NCI-H2227 (cell line): ENCODE results near the gene GEMIN5.
"Not testable (repeated sequence)": the region's sequence is repeated elsewhere in the genome, so short reads cannot be mapped to it uniquely, and the experiment has no call there.

Experiments
- DNase-seq: peaks from one replicate; lab custom pipeline; 2025; ENCODE audit not compliant: unreplicated experiment; lab: John Stamatoyannopoulos, UW

Gene GEMIN5

DNA sequence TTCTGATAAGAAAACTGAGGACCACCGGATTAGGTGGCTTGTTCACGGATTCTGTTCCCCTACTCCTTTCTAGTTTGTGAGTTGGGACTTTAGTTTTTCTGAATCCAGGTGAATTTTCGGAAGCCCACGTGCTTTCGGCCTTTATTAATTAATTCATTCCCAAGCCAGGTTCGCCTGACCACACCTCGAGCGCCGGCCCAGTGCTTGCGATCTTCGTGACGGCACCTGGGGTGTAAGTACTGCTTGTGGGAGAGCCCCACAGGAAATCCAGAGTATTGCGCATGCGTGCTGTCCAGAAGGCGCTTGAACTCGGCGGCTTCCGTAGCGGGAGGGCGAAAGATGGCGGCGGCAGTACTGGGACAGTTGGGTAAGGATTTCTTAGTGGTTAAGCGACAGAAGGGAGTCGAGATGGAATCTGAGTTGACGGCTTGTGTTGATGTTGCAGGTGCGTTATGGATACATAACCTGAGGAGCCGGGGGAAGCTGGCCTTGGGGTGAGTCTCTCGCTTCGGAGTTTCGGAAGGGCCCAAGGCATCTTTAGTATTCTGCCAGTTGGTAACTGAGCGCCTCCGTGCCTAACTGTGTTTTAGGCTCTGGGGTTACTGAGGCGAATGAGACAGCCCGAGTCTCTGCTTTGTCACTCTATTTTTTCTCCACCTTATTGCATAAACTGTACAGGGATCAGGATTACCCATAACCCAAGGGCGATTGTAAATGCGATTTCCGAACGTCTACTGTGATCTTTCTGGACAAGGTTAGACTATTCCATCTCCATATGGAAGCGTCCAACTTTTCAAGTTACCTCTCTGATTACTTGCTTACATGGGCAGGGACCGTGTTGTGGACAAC, 3.0 kb upstream of the GEMIN5 start, which contains the start of gene MRPL22:
TSS of gene MRPL22 (plus strand) at position 302 of the 849 bp plus-strand sequence. CDS start at position 340, 38 bp downstream.
- peak; percentile 93 for DNase-seq

DNA sequence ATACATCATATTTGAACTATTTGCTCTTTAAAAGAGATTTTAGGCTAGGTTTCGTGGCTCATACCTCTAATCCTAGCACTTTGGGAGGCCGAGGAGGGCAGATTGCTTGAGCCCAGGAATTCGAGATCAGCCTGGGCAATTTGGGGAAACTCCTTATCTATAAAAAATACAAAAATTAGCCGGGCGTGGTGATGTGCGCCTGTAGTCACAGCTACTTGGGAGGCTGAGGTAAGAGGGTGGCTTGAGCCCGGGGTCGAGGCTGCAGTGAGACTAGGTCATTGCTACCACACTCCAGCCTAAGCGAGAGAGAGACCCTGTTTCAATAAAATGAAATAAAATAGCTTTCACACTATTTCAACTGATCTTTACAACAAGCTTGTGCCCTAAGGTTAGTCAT, 2.4 kb upstream of the GEMIN5 start:
- DNase-seq: no peak

DNA sequence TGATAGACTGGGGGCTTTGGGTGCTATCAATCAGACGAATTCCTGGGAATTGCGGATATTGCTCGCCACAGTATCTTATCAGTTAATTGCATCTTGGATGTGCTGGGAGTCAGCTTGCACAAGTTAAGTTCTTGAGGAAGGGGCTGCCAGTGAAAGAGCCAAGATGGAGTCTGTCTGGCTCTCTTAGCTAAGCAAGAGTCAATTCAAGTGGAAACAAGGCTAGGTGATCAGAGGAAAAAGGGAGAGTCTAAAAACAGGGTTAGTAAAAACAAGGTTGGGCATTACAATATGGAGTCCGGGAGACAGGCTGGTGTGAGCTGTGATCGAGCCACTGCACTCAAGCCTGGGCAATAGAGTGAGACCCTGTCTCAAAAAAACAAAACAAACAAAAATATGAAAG, 1.4 kb upstream of the GEMIN5 start:
- DNase-seq: not testable (repeated sequence)

DNA sequence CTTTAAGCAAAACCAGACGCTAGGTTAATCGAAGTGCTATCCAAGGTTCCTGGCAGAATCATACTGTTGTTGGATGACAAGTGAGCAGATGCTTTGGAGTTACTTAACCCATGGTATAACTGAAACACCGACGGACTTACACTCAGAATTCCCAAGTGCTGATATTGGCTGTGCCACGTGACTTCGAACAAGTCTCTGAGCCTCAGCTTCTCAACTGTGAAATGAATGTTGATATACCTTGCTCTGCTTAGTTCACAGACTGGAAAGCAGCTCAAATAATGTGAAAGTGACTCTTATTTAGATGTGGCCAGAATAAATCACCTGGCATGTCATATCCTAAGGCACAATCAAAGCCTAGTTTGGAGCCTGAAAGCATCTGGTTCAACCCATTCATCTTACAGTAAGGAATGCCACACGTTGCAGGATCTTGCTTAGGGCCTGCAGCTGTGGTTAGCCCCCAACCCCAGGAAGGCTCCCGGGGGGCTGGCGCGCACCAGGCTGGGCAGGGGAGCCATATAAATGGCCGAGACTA, 759 bp downstream of the GEMIN5 start:
- no peak for DNase-seq

DNA sequence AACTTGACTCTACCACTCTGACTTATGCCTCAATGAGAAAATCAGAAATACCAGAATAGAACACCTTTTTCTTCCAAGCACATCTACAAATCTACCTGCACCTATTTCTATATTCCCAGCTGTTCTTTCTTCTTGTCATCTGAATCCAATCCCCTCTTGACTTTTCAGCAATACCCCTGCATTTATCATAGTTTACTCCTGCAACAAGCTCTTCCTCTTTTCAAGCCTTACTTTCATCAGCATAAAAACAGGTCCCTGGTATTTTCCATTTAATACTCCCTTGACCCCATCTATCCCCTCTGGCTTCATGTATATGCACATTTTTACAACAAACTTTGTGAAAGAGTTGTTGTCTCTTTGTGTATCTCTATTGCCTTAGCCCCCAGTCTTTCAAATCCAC, 3.1 kb downstream of the GEMIN5 start:
- no peak for DNase-seq

DNA sequence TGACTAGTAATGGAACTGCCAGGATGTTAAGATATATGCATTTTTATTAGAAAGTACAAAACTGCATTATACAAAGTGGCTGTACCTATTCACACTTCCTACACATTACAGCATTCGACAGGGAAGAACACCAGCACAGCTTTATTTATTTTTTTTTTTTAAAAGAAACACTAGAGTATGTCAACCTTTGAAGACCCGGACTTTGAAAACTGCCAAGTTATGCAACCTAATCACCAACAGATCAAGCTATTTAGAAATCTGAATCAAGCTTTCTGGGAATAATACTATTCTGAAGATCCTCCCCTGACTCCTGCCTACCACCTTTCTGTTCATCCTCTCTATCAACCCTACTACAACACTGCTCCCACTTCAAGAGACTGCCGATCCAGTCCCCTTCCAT, 4.5 kb downstream of the GEMIN5 start:
- DNase-seq: no peak

DNA sequence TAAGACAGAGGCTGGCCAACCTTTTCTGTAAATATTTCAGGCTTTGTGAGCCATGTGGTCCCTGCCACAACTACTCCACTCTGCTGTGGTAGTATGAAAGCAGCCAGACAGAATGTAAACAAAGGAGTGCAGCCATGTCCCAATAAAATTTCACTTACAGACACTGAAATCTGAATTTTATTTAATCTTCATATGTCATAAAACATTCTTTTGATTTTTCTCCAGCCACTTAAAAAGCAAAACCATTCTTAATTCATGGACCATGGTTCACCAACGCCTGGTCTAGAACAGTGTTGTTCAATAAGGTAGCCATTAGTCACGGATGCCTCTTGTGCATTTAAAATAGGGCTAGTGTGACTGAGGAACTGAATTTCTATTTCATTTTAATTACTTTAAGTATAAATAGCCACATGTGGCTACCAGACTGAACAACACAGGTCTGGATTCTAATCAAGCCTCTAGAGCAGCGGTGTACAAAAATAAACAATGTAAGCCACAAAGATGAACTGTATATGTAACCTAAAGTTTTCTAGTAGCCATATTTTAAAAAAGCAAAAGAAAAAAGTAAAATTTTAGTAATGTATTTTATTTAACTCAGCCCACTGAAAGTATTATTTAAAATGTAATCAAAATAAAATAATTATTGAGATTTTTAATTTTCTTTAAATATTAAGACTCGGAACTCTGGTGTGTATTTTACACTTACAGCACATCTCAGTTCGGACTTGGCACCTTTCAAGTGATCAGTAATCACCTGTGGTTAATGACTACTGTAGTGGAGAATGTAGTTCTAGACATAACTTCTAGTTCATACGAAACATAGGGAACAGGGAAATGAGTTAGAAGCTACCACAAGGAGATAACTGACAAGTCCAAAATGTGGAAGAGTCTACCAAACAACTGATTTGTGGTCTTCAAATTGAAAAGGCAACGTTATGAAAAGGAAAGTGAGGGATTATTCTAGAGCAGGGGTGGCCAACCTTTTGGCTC, 14.3 kb downstream of the GEMIN5 start:
- no peak for DNase-seq

DNA sequence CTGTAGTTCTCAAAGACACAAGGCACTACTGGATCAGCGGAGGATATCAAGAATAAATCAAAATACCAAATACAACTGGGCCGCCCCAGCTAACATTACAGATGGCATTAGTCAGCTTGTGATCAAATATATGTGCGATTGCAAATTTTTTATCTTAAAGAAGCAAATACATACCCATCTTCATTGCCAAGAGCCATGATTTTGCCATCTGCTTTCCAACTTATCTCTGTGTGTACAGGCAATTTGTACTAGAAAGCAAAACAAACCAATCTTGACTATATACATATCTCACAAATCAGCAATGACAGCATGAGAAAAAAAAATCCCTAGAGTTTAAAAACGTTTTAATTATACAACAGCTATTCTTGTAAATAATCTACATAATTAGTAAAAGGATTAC, 20.3 kb downstream of the GEMIN5 start:
- DNase-seq: no peak

DNA sequence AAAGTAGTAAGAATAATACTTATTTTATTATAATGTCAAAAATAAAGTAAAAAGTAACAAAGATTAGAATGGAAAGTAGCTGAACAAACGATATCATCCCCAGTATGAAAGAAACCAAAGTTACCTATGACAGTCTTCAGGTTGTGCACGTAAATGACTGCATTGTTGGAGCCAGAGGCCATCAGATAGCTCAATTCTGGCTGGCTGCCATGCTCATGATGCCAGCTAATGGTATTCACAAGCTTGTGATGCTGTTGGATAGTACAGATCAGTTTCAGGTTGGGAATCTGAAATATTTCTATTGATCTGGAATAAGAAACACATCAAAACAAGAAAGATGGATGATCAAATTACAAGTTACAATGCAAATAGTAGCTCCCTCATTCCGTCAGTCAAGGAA, 21.1 kb downstream of the GEMIN5 start:
- DNase-seq: no peak

DNA sequence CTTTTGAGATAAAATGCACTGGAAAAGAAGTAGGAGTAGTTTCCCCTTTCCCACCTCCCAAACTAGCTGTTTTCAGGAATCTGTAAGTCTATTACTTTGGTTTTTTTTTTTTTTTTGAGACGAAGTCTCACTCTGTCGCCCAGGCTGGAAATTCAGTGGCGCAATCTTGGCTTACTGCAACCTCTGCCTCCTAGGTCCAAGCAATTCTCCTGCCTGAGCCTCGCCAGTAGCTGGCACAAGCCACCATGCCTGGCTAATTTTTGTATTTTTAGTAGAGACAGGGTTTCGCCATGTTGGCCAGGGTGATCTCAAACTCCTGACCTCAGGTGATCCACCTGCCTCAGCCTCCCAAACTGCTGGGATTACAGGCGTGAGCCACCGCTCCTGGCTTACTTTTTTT, 32.4 kb downstream of the GEMIN5 start:
- DNase-seq: not testable (repeated sequence)

DNA sequence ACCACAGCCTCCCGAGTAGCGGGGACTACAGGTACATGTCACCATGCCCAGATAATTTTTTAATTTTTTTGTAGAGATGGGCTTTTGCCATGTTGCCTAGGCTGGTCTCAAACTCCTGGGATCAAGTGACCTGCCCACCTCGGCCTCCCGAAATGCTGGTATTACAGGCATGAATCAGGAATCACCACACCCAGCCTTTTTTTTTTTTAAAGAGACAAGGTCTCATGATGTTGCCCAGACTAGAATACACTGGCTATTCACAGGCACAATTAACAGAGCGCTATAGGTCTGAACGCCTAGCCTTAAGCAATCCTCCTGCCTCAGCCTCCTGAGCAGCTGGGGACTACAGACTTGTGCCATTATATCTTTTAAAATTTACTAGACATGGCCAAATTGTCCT, 36.1 kb downstream of the GEMIN5 start:
- DNase-seq: no peak

DNA sequence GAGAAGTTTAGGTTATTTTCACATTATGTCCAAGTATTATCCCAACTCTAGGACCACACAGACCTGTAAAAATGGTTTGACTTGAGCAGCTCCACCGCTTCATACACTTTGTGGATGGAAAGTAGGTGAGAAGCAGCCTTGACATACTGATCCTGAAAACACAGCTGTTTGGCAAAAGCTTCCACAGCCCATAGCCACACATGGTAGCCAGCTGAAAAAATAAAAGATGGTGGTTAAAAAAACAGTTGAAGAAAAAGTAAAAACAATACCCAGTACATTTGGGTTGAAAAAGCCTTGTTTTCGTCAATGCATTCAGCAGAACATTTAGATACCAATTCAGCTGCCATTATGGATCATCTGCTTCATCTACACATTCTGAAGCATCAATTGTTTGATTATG, 36.7 kb downstream of the GEMIN5 start:
- DNase-seq: no peak

DNA sequence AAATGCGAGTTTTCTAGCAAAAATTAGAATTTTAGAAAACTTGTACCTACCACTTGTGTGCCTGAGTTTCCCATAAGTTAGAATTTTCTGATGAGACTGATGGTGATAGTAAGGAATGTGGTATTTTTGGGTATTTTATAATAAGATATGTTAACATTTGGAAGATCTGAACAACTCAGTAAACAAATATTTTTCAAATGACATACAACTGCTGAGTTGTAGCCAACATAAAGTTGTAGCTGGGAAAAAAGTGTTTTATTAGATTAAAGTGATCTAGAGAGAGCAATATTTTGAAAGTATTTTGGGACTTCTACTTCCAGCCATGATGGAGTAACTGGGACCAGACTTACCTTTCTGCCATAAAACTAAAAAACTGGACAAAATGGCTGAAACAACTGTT, 37.9 kb downstream of the GEMIN5 start:
- no peak for DNase-seq

DNA sequence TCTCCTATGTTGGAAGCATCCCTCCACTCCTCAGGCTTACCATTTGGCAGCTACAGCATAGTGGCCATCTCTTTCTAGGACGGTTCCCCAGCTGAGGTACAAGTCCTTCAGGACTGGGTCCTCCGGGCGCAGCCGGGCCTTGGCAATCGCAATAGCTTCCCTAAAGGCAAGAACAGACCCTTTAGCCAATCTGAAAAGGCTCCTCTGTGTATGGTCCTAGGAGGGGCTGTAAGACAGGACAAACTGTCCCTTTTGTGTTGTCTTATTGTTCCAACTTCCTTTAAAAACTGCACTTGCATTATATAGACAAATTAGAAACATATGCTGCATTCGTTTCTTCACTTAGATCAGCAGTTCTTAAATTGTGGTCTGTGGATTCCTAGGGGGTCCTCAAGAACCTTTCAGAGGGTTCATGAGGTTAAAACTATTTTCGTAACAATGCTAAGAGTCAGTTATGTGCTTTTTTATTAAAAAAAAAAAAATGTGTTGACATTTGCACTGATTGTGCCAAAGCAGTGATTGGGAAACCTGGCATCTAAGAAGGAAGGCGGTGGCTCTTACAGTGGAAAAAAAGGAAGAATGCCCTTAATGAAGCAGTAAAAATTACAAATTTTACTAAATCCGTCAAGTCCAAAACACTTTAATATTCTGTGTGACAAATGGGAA, 38.7 kb downstream of the GEMIN5 start:
- no peak for DNase-seq

DNA sequence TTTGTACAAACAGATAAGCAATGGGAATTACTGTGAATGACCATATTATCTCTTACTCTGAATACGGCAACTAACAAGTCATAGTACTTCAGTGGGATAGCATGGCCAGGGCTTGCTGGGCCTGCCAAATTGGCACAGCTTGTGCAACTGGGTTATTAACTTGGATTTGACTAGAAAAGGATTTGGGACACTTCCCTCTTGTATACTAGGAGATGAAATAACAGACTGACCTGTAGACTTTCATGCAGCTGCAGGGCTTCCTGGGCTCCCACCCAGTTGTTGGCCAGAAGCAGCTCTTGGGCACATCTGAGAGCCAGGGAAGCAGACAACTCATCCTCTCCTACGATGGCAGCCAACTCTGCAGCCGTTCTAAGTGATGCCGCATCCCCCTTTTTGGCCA, 39.8 kb downstream of the GEMIN5 start:
- no peak for DNase-seq

DNA sequence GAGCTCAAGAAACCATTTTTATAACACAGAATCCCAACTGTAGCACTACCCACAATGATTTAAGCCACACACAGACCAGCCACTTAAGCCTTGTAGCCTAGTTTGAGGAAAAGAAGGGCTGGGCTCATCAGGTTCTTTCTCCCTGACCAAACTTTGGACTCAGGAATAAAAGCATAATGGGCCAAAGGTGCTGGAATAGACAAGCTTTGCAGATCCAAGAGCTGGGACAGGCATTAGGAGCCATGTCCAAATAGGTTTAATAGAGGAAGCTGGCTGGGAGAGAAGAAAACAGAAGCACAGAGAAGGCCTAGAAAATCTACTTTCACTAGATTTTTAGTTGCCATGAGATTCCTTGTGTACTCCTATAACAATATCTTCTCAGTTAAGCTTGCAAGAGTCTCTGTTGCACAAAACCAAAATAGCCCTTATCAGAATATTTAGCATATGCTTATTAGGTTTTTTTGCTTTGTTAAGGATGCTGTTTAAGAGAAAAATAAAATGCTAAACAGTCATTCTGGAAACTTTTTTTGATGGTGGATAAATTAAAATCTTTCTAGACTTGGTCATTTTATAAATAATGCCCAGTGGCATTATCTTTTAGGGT, 41.3 kb downstream of the GEMIN5 start:
- DNase-seq: no peak

DNA sequence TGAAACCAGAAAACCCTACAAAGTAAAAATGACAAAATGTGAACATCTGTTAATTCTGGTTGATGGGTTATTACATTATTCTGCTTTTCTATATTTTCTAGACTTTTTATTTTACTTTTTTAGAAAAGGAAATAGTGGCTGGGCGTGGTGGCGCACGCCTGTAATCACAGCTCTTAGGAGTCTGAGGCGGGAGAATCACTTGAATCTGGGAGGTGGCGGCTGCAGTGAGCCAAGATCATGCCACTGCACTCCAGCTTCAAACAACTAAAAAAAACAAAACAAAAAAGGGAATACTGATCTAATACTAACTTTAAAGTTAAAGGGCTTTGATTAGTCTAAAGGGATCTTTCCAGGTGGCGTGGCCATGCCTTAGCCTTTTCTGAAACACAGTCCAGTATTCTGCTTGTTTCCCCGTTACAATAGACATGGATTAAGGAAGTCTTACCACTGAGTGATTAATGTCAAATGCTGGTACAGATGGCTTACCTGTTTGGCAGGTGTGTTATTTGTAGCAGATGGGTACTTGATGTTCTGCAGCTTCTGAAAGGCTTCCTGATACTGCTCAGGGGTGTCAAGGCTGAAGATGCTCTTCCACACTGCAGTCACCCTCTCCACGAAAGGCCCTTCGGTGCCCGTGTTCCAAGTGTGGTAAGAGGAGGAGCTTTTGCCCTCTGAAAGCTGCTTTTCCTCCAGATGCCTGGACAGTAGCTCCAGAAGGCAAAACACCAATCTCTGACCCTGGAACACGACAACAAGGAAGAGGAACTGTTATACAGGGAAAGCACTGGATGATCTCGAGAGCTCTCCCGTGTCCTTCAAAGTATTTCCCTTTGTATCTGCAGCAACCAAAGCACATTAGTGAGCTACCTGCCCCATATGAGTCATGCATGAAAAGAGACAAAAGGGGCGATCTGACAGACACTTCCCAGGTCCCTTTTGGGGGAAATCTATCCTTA, 42.1 kb downstream of the GEMIN5 start:
- DNase-seq: no peak

DNA sequence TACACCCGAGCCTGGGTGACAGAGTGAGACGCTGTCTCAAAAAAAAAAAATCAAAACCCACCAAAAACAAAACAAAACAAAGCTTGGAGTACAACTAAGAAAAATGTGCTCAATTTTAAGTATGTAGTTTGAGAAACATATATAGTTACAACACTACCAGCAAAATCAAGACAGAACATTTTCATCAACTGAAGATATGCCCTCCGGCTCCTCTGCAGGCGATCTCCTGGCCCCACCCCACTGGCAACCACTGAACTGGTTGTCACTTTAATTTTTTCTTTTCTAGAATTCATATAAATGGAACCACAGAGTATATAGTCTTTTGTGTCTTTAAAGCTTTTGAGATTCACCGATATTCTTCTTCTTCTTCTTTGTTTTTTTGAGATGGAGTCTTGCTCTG, 44.6 kb downstream of the GEMIN5 start:
- no peak for DNase-seq

DNA sequence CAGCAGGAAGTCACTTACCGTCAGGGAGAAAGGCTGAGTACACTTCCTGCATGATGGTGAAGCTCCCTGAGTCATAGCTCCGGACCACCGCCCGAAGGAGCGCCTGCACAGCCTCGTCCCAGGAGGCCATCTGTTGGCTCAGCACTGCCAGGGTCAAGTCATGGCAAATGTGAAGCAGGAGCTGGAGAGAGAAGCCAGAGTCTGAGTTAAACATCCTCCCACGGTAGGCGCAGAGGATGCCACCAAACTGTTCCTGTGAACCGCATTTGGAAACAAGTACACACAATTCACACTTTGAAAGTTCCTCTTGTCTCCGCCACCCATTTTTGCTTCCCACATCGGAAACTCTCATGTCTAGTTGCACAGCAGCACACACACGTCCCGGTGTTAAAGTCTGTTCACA, 45.6 kb downstream of the GEMIN5 start:
- no peak for DNase-seq

DNA sequence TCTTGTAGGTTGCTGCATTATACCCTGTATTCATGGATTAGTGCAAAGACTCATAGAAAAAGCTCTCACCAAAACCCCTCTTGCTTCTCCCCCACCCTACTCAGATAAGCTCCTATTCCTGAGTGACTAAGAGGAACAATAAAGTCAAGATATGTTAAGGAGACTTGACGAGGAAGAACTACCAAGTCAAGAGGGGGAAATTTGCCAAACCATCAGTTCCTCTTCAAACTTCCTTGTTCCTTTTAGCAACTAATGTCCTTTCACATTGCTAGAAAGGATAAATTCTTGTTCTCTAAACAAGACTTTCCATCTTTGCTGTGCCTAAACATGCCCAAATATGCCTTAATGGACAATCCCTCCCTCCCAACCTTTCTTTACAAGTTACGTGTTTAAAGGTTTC, 52.6 kb downstream of the GEMIN5 start:
- DNase-seq: no peak
